ENCODE measurements around the gene PRKG2. TPM values are rescaled to one million over a fixed set of nuclear protein-coding genes. Genes with fewer than 3 reads are reported as not detected.

Gene PRKG2
- polyA plus RNA-seq, 2 of the 4 experiments (the other 2 are of a cell fraction), result 0.96 to 5.3 TPM

DNA sequence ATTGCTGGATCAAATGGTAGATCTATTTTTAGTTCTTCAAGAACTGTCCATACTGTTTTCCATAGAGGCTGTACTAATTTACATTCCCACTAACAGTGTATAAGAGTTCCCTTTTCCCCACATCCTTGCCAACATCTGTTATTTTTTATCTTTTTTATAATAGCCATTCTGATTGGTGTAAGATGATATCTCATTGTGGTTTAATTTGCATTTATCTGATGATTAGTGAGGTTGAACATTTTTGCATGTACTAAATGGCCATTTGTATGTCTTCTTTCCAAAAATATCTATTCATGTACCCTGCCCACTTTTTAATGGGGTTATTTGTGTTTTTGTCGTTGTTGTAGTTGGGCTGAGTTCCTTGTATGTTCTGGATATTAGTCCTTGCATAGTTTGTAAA is 35.4 kb upstream of the PRKG2 start:
- no peaks in the 10 kb centered on the region for H3K4me1 ChIP-seq
- H3K9me3 ChIP-seq, result no peaks in the 10 kb centered on the region
- ChIA-PET CTCF (no interaction called here), POLR2A (no interaction called here)
- TF ChIP-seq, protein P1, sequence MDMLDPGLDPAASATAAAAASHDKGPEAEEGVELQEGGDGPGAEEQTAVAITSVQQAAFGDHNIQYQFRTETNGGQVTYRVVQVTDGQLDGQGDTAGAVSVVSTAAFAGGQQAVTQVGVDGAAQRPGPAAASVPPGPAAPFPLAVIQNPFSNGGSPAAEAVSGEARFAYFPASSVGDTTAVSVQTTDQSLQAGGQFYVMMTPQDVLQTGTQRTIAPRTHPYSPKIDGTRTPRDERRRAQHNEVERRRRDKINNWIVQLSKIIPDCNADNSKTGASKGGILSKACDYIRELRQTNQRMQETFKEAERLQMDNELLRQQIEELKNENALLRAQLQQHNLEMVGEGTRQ (IDR thresholded peaks at IDR 0.05), result no peak
- TF ChIP-seq CEBPB (IDR thresholded peaks at IDR 0.05) (no peak), MYC (IDR thresholded peaks at IDR 0.05; ENCODE audit: borderline replicate concordance, low read length) (no peak), HOXB13 (CRISPR knock-in tag; IDR thresholded peaks at IDR 0.05; ENCODE audit: low read depth) (no peak), HOXB5 (CRISPR knock-in tag; IDR thresholded peaks at IDR 0.05) (no peak), RFX5 (IDR thresholded peaks at IDR 0.05) (no peak), NFE2L2 (conservative IDR thresholded peaks at IDR 0.05; ENCODE audit: low read length) (no peak)
- TF ChIP-seq, protein P2, sequence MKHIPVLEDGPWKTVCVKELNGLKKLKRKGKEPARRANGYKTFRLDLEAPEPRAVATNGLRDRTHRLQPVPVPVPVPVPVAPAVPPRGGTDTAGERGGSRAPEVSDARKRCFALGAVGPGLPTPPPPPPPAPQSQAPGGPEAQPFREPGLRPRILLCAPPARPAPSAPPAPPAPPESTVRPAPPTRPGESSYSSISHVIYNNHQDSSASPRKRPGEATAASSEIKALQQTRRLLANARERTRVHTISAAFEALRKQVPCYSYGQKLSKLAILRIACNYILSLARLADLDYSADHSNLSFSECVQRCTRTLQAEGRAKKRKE (CRISPR knock-in tag; IDR thresholded peaks at IDR 0.05; ENCODE audit: low read depth), result no peak
- TF ChIP-seq, protein P3, sequence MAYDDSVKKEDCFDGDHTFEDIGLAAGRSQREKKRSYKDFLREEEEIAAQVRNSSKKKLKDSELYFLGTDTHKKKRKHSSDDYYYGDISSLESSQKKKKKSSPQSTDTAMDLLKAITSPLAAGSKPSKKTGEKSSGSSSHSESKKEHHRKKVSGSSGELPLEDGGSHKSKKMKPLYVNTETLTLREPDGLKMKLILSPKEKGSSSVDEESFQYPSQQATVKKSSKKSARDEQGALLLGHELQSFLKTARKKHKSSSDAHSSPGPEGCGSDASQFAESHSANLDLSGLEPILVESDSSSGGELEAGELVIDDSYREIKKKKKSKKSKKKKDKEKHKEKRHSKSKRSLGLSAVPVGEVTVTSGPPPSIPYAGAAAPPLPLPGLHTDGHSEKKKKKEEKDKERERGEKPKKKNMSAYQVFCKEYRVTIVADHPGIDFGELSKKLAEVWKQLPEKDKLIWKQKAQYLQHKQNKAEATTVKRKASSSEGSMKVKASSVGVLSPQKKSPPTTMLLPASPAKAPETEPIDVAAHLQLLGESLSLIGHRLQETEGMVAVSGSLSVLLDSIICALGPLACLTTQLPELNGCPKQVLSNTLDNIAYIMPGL (CRISPR knock-in tag; IDR thresholded peaks at IDR 0.05; ENCODE audit: borderline replicate concordance), result no peak
- WGBS (ENCODE audit: missing lambda C conversion rate), result 5% methylated on average over 1 of the region's 1 CpG
- ATAC-seq (no peak), DNase-seq (ENCODE audit: low read depth in 1 of 2, low spot score in 1 of 2) (no peak), FAIRE-seq (no peak)
- no peak overlapping the region for H3K27ac ChIP-seq
- no peak overlapping the region for H3K4me3 ChIP-seq
- no peak overlapping the region for H3K4me2 ChIP-seq

DNA sequence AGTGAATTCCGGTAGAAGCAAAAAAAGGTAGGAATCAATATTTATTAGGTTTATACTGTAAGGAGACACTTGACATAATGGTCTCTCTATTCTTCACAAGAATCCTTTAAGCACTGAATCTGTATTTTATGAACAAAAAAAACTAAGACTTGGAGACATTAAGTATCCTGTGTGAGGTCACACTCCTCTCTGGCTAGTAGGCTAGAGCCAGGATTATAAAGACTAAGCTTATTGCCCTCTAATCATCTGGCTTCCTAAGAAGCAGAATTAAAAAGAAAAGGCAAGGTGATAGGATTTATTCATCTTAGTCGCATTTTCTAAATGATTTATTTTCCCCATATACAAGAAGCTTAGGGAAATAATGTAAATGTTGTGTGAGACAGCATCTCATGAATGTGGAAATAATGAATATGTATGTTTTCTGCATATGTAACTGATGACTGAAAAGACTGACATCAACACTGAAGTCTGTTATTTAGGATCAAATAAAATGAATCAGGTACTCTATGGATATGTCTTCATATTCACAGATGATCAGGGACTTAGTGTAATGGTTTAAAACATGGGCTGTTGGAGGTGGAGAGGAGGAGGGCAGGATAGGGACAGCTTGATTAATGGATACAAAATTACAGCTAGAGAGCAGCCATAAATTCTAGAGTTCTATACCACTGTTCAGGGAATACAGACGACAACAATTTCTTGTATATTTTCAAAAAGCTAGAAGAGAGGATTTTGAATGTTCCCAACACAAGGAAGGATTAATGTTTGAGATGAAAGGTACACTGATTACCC is 30.4 kb upstream of the PRKG2 start:
- no peak for DNase-seq (ENCODE audit: low read depth in 1 of 2, low spot score in 1 of 2)
- WGBS (ENCODE audit: missing lambda C conversion rate), result 23% methylated on average over 3 of the region's 3 CpGs
- Histone ChIP-seq H3K4me1 (no peaks in the 10 kb centered on the region), H3K9me3 (no peaks in the 10 kb centered on the region), H3K4me2 (no peak overlapping the region), H3K4me3 (no peak overlapping the region), H3K27ac (no peak overlapping the region)
- TF ChIP-seq HOXB5 (CRISPR knock-in tag; IDR thresholded peaks at IDR 0.05), result no peak
- no peak for FAIRE-seq
- ChIA-PET POLR2A (no interaction called here), CTCF (no interaction called here)
- no peak for ATAC-seq

DNA sequence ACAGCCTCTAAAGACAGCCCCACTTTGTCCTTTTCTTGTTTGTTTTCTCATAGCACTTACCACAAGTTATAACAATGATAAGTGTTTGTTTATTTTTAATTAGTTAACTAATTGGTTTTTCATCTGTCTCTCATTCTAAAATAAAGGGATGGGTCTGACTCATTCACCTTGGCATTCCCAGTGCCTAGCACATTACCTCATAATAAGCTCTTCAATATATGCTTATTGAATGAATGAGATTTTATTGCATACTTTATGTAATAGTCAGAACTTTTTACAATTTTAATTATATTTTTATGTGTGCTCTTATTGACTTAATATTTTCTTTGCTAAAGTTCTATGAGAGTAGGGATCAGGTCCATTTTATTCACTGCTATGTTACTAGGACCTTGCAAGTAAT is 22.8 kb upstream of the PRKG2 start:
- no peak for FAIRE-seq
- no peak overlapping the region for H3K4me2 ChIP-seq
- H3K9me3 ChIP-seq, result no peaks in the 10 kb centered on the region
- POLR2A ChIA-PET, result no interaction called here
- DNase-seq (ENCODE audit: low read depth in 1 of 2, low spot score in 1 of 2), result no peak
- H3K4me3 ChIP-seq, result no peak overlapping the region
- CTCF ChIA-PET, result interaction anchor here (0.7 kb wide), 1 partner anchor 964 kb away, joined by 3 read pairs; no protein-coding TSS in a partner anchor
- no peak for ATAC-seq
- H3K27ac ChIP-seq, result no peak overlapping the region
- no peaks in the 10 kb centered on the region for H3K4me1 ChIP-seq
- TF ChIP-seq POLR2AphosphoS2 (conservative IDR thresholded peaks at IDR 0.05; ENCODE audit: low read length) (no peak), ZC3H11A (IDR thresholded peaks at IDR 0.05) (no peak), TFCP2L1 (CRISPR knock-in tag; IDR thresholded peaks at IDR 0.05) (no peak), JUNB (IDR thresholded peaks at IDR 0.05) (no peak), CHD4 (IDR thresholded peaks at IDR 0.05; ENCODE audit: borderline replicate concordance) (no peak), MAZ (IDR thresholded peaks at IDR 0.05; ENCODE audit: borderline replicate concordance, low read depth, low read length) (no peak), EHMT2 (IDR thresholded peaks at IDR 0.05; ENCODE audit: low read depth) (no peak), CHD2 (IDR thresholded peaks at IDR 0.05; ENCODE audit: low read length, partially characterized antibody) (no peak), SREBF2 (IDR thresholded peaks at IDR 0.05) (no peak), ESRRA (IDR thresholded peaks at IDR 0.05; ENCODE audit: borderline replicate concordance, low read length) (no peak), NR3C1 (IDR thresholded peaks at IDR 0.05) (no peak), ZFP36 (IDR thresholded peaks at IDR 0.05; ENCODE audit: borderline replicate concordance, partially characterized antibody) (no peak)
- TF ChIP-seq, protein P4, sequence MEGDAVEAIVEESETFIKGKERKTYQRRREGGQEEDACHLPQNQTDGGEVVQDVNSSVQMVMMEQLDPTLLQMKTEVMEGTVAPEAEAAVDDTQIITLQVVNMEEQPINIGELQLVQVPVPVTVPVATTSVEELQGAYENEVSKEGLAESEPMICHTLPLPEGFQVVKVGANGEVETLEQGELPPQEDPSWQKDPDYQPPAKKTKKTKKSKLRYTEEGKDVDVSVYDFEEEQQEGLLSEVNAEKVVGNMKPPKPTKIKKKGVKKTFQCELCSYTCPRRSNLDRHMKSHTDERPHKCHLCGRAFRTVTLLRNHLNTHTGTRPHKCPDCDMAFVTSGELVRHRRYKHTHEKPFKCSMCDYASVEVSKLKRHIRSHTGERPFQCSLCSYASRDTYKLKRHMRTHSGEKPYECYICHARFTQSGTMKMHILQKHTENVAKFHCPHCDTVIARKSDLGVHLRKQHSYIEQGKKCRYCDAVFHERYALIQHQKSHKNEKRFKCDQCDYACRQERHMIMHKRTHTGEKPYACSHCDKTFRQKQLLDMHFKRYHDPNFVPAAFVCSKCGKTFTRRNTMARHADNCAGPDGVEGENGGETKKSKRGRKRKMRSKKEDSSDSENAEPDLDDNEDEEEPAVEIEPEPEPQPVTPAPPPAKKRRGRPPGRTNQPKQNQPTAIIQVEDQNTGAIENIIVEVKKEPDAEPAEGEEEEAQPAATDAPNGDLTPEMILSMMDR (IDR thresholded peaks at IDR 0.05), result no peak
- TF ChIP-seq, protein P5, sequence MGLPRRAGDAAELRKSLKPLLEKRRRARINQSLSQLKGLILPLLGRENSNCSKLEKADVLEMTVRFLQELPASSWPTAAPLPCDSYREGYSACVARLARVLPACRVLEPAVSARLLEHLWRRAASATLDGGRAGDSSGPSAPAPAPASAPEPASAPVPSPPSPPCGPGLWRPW (IDR thresholded peaks at IDR 0.05), result no peak
- TF ChIP-seq, protein P6, sequence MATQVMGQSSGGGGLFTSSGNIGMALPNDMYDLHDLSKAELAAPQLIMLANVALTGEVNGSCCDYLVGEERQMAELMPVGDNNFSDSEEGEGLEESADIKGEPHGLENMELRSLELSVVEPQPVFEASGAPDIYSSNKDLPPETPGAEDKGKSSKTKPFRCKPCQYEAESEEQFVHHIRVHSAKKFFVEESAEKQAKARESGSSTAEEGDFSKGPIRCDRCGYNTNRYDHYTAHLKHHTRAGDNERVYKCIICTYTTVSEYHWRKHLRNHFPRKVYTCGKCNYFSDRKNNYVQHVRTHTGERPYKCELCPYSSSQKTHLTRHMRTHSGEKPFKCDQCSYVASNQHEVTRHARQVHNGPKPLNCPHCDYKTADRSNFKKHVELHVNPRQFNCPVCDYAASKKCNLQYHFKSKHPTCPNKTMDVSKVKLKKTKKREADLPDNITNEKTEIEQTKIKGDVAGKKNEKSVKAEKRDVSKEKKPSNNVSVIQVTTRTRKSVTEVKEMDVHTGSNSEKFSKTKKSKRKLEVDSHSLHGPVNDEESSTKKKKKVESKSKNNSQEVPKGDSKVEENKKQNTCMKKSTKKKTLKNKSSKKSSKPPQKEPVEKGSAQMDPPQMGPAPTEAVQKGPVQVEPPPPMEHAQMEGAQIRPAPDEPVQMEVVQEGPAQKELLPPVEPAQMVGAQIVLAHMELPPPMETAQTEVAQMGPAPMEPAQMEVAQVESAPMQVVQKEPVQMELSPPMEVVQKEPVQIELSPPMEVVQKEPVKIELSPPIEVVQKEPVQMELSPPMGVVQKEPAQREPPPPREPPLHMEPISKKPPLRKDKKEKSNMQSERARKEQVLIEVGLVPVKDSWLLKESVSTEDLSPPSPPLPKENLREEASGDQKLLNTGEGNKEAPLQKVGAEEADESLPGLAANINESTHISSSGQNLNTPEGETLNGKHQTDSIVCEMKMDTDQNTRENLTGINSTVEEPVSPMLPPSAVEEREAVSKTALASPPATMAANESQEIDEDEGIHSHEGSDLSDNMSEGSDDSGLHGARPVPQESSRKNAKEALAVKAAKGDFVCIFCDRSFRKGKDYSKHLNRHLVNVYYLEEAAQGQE (IDR thresholded peaks at IDR 0.05), result no peak
